B cell (primary cell): ENCODE results near the gene DUSP1.

Experiments
- EZH2 ChIP-seq: IDR thresholded peaks from 2 replicates; pipeline ENCODE4 v1.6.1; 2012; ENCODE audit warnings: borderline replicate concordance, low read depth, mild to moderate bottlenecking, moderate library complexity, low read length; ENCODE audit not compliant: insufficient read depth, poor library complexity, severe bottlenecking
- TF ChIP-seq, protein P1 (sequence below): fragments of 200-600 bp; IDR thresholded peaks from one replicate; pipeline ENCODE4 v1.8.0; 2022; ENCODE audit warnings: antibody characterized with exemption, mild to moderate bottlenecking

- TF ChIP-seq EZH2, result no peak
- TF ChIP-seq, protein P1, sequence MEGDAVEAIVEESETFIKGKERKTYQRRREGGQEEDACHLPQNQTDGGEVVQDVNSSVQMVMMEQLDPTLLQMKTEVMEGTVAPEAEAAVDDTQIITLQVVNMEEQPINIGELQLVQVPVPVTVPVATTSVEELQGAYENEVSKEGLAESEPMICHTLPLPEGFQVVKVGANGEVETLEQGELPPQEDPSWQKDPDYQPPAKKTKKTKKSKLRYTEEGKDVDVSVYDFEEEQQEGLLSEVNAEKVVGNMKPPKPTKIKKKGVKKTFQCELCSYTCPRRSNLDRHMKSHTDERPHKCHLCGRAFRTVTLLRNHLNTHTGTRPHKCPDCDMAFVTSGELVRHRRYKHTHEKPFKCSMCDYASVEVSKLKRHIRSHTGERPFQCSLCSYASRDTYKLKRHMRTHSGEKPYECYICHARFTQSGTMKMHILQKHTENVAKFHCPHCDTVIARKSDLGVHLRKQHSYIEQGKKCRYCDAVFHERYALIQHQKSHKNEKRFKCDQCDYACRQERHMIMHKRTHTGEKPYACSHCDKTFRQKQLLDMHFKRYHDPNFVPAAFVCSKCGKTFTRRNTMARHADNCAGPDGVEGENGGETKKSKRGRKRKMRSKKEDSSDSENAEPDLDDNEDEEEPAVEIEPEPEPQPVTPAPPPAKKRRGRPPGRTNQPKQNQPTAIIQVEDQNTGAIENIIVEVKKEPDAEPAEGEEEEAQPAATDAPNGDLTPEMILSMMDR, result no peak
Observed at GRCh38 chr5:172744123-172745104, 26.6 kb downstream of the DUSP1 start.
